Brain microvascular endothelial cell (primary cell): ENCODE measurements around the gene GMDS.

Experiments
- DNase-seq: peaks from one replicate; pipeline ENCODE4 v3.0.0-alpha.2; 2020
- H3K27ac ChIP-seq: fragments of 250-450 bp; sonication (Bioruptor Pico); 2 replicates; pipeline ENCODE4 v1.5.1; 2020; ENCODE audit warnings: mild to moderate bottlenecking, moderate library complexity
- H3K27me3 ChIP-seq: fragments of 250-450 bp; sonication (Bioruptor Pico); replicated peaks from 2 replicates; pipeline ENCODE4 v1.5.1; 2020; ENCODE audit warnings: mild to moderate bottlenecking
- H3K36me3 ChIP-seq: fragments of 250-450 bp; sonication (Bioruptor Pico); replicated peaks from 2 replicates; pipeline ENCODE4 v1.5.1; 2020; ENCODE audit warnings: mild to moderate bottlenecking
- H3K4me3 ChIP-seq: 2 replicates; pipeline ENCODE4 v1.5.1; 2011; ENCODE audit warnings: low read depth, mild to moderate bottlenecking, control low read depth, low read length, moderate library complexity
- CTCF ChIP-seq: IDR thresholded peaks from 2 replicates; pipeline ENCODE4 v1.5.1; 2011; ENCODE audit warnings: low read depth, mild to moderate bottlenecking, moderate library complexity, low read length, control low read depth, inconsistent platforms; ENCODE audit errors: missing control alignments
- in situ Hi-C: cut with HindIII; loops from 2 replicates; pipeline ENCODE4 v1.10.0; 2017; ENCODE audit warnings: low sequenced_read_pairs, low pct_ligation_motif_present

The GMDS gene

GRCh38 chr6:1834646-1835516, 410.5 kb downstream of the GMDS start:
- Histone ChIP-seq H3K36me3 (no peaks in the 10 kb centered on the region), H3K27me3 (no peaks in the 10 kb centered on the region), H3K4me3 (no peak overlapping the region), H3K27ac (no peak overlapping the region)
- no peak for DNase-seq
- in situ Hi-C loops = no loop called here
- TF ChIP-seq CTCF = no peak

- Histone ChIP-seq H3K27me3 (no peaks in the 10 kb centered on the region), H3K27ac (no peak overlapping the region), H3K36me3 (no peaks in the 10 kb centered on the region), H3K4me3 (no peak overlapping the region)
- no peak for TF ChIP-seq CTCF
- DNase-seq = no peak
- in situ Hi-C loops = no loop called here
These were observed 411.2 kb downstream of the GMDS start for GRCh38 chr6:1834207-1834606.

- peak; percentile 13 for DNase-seq
- no peaks in the 10 kb centered on the region for H3K36me3 ChIP-seq
- no peaks in the 10 kb centered on the region for H3K27me3 ChIP-seq
- in situ Hi-C loops = no loop called here
- H3K4me3 ChIP-seq = no peak overlapping the region
- TF ChIP-seq CTCF = no peak
- no peak overlapping the region for H3K27ac ChIP-seq
These were observed 412.3 kb downstream of the GMDS start for GRCh38 chr6:1832844-1833787.

- Histone ChIP-seq H3K36me3 (no peaks in the 10 kb centered on the region), H3K27ac (no peak overlapping the region), H3K4me3 (no peak overlapping the region), H3K27me3 (no peaks in the 10 kb centered on the region)
- in situ Hi-C loops = no loop called here
- DNase-seq = no peak
- TF ChIP-seq CTCF = no peak
These were observed 413.0 kb downstream of the GMDS start for GRCh38 chr6:1832358-1832757.

GRCh38 chr6:1827984-1828793, 417.2 kb downstream of the GMDS start:
- no peak overlapping the region for H3K27ac ChIP-seq
- H3K36me3 ChIP-seq = no peaks in the 10 kb centered on the region
- H3K4me3 ChIP-seq = no peak overlapping the region
- DNase-seq = no peak
- no peaks in the 10 kb centered on the region for H3K27me3 ChIP-seq
- in situ Hi-C loops = no loop called here
- TF ChIP-seq CTCF = no peak
